ENCODE measurements around the gene GADL1. TPM values are rescaled to one million over a fixed set of nuclear protein-coding genes. Genes with fewer than 3 reads are reported as not detected.

GADL1 gene
- polyA plus RNA-seq, 2 of the 4 experiments (the other 2 are of a cell fraction), result not detected

DNA sequence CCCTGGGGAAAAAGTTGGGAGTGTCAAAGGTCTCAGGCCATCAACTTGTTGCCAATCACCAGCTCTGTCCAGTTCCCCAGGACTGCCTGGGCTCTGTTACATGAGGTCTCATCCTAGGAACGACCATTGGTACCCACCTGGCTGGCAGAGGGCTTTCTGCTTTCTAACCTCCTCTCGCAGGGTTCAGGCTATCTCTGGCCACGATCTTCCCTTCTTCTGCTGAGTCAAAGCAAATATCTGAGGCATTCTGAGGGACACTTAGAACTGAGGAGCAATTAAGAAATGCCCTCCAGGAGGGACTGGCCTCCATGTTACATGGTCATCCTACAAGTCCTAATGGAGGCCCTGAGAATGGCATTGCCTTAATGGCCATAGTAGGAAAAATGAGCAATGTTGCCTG, 210.7 kb downstream of the GADL1 start:
- peaks cover 60% of the 10 kb centered on the region for H3K4me1 ChIP-seq
- ATAC-seq (peak in 1 of 2 experiments; percentile 30; a peak in 1 of 6 replicates), FAIRE-seq (no peak), DNase-seq (ENCODE audit: low read depth in 1 of 2, low spot score in 1 of 2) (peak in 1 of 2 experiments; percentile 19)
- no peak overlapping the region for H3K4me3 ChIP-seq
- no peaks in the 10 kb centered on the region for H3K9me3 ChIP-seq
- peak overlapping the region; percentile 20; the same call in 1 of the 3 replicates for H3K4me2 ChIP-seq
- TF ChIP-seq FOSL2 (IDR thresholded peaks at IDR 0.05), result no peak
- no peak for TF ChIP-seq FOSL2 (CRISPR knock-in tag; IDR thresholded peaks at IDR 0.05)
- TF ChIP-seq GATA3 (IDR thresholded peaks at IDR 0.05; ENCODE audit: borderline replicate concordance), result peak; percentile 69; the same call in 1 of the 2 replicates
- no peak for TF ChIP-seq POLR2A (IDR thresholded peaks at IDR 0.05; ENCODE audit: low read length)
- no peak for TF ChIP-seq BHLHE40 (IDR thresholded peaks at IDR 0.05; ENCODE audit: low read depth, low read length)
- no peak for TF ChIP-seq POLR2AphosphoS2 (conservative IDR thresholded peaks at IDR 0.05; ENCODE audit: low read length)
- TF ChIP-seq RCOR1 (IDR thresholded peaks at IDR 0.05; ENCODE audit: low read depth, low read length), result no peak
- 49% methylated on average over 3 of the region's 3 CpGs for WGBS (ENCODE audit: missing lambda C conversion rate)
- CTCF ChIA-PET, result interaction anchor here (0.6 kb wide), 1 partner anchor 544 kb away, joined by 3 read pairs; no protein-coding TSS in a partner anchor
- peak overlapping the region in 1 of 2 experiments; percentile 48; a peak in 1 of 6 replicates for H3K27ac ChIP-seq
- POLR2A ChIA-PET, result no interaction called here

DNA sequence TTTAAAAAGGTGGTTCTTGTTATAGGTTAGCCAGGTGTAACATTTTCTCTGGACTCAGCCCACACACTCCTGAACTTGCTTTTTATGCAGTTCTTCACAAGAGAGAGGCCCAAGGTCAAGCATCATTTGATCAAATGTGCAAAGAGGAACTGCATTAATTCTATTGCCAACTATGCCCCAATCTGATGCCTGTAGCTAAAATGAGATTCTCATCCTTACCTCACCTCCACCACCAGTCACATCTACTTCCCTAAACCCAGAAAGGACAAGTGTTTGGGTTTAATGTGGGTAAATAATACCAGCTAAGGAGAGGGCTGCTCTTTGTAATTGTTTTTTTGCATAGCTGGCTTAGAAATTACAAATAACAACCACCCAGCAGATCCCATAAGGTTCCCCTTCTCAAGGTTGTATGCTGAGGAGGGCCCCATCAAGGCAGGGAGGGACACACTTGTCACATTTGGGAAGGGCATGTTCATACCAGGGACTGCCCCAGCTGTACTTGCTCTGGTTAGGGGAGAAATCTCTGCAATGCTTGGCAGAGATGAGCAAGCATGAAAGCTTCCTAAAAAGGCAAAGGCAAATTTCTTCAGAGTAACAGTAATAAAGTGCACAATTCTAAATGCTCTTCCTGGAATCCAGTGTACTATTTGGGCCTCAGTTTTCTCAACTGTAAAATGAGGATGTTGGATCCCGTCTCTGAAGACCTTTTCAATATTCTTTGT, 211.9 kb downstream of the GADL1 start:
- Histone ChIP-seq H3K4me3 (no peak overlapping the region), H3K4me2 (no peak overlapping the region), H3K27ac (peak overlapping the region in 1 of 2 experiments; percentile 4; a peak in 1 of 6 replicates), H3K9me3 (no peaks in the 10 kb centered on the region), H3K4me1 (peaks cover 48% of the 10 kb centered on the region)
- CTCF ChIA-PET, result interaction anchor here (1.3 kb wide), 1 partner anchor 293 kb away, joined by 3 read pairs; no protein-coding TSS in a partner anchor
- POLR2A ChIA-PET, result no interaction called here
- no peak for ATAC-seq
- no peak for DNase-seq (ENCODE audit: low read depth in 1 of 2, low spot score in 1 of 2)
- TF ChIP-seq MYC (IDR thresholded peaks at IDR 0.05; ENCODE audit: borderline replicate concordance, low read length), result no peak
- TF ChIP-seq GATA3 (IDR thresholded peaks at IDR 0.05; ENCODE audit: borderline replicate concordance), result no peak
- no peak for TF ChIP-seq ESRRA (IDR thresholded peaks at IDR 0.05; ENCODE audit: borderline replicate concordance, low read length)
- TF ChIP-seq POLR2AphosphoS2 (conservative IDR thresholded peaks at IDR 0.05; ENCODE audit: low read length), result no peak
- TF ChIP-seq BHLHE40 (IDR thresholded peaks at IDR 0.05; ENCODE audit: low read depth, low read length), result no peak
- no peak for TF ChIP-seq ZFP36 (IDR thresholded peaks at IDR 0.05; ENCODE audit: borderline replicate concordance, partially characterized antibody)
- no peak for TF ChIP-seq POLR2A (IDR thresholded peaks at IDR 0.05; ENCODE audit: low read length)
- no peak for TF ChIP-seq EHF (CRISPR knock-in tag; IDR thresholded peaks at IDR 0.05)
- no peak for TF ChIP-seq NPAS2 (CRISPR knock-in tag; IDR thresholded peaks at IDR 0.05; ENCODE audit: borderline replicate concordance)
- TF ChIP-seq MAFK (IDR thresholded peaks at IDR 0.05; ENCODE audit: partially characterized antibody), result no peak
- TF ChIP-seq HOXB13 (CRISPR knock-in tag; IDR thresholded peaks at IDR 0.05; ENCODE audit: low read depth), result no peak
- TF ChIP-seq KDM5A (IDR thresholded peaks at IDR 0.05), result no peak
- no peak for FAIRE-seq
- WGBS (ENCODE audit: missing lambda C conversion rate), result 81% methylated on average over 1 of the region's 1 CpG

DNA sequence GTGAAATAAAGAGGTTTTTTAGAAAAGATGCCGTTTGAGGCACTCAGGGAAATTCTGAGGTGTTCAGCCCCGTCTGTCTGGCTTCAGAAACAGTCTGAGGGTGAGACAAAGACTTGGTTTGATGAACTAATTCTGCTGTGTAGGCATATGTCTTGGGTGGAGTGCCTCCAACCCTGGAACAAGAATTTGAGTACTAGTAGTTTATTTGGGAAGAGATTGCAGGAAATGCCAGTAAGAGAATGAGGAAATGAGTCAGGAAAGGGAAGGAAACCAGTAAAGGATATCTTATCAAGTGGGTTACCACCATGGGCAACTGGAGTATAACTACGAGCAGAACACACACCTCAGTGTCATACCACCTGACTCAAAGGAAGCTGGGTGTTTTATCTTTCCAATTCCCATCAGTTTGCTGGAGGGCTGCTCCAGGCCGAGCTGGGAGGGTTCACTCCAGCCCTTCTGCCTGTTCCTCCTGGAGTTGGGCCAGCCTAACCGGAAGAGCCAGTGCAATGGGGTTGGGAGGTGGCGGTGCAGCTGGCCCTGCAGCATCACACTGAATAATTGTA, 212.7 kb downstream of the GADL1 start:
- ChIA-PET POLR2A (no interaction called here), CTCF (interaction anchor here (0.8 kb wide), 1 partner anchor 12 kb away, joined by 3 read pairs; no protein-coding TSS in a partner anchor)
- TF ChIP-seq NPAS2 (CRISPR knock-in tag; IDR thresholded peaks at IDR 0.05; ENCODE audit: borderline replicate concordance) (no peak), RARB (CRISPR knock-in tag; IDR thresholded peaks at IDR 0.05) (no peak), MAFK (IDR thresholded peaks at IDR 0.05; ENCODE audit: partially characterized antibody) (peak; percentile 51)
- ATAC-seq (peak in 1 of 2 experiments; percentile 24; a peak in 2 of 6 replicates), DNase-seq (ENCODE audit: low read depth in 1 of 2, low spot score in 1 of 2) (no peak), FAIRE-seq (no peak)
- 78% methylated on average over 6 of the region's 6 CpGs for WGBS (ENCODE audit: missing lambda C conversion rate)
- Histone ChIP-seq H3K4me2 (no peak overlapping the region), H3K4me3 (no peak overlapping the region), H3K4me1 (peaks cover 40% of the 10 kb centered on the region), H3K9me3 (no peaks in the 10 kb centered on the region), H3K27ac (peak overlapping the region in 1 of 2 experiments; percentile 51; a peak in 2 of 6 replicates)

DNA sequence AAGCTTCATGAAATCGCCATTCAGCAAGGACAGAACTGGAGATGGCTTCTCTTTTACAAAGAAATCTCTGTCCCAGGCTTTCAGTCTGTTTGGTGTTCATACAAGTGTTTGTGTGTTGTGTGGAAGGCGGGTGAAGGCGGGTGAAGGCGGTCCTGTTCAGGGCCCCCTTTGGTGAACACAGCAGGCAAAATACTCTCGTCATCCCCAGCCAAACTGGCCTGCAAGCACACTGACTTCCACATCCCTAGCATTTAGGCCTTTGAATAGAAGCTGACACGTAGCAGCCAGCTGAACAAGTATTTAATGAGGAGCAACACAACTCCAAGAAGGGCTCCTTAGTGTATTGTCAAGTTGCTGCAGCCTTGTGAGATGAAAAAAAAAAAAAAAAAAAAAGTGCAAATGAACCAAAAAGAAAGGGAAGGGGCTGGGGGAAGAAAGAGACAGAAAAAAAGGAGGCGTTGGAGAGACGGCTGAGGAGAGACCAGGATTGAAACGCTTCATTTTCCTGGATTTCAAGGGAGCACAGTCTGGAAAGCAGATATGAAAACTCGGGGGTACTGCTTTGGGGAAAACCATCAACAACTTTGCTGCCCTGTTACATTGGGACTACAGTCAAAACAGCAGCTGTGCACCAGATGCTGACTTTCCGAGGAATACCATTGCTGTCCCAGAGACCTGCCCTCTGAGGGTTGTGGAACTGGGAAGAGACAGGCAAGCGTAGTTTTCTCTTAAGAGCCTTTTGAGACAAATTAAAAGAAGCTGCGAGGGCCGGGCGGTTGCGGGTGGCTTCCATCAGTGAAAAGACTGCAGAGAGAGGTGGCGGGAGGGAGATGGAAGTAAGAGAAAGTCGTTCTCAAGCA, 213.4 kb downstream of the GADL1 start:
- FAIRE-seq (no peak), DNase-seq (ENCODE audit: low read depth in 1 of 2, low spot score in 1 of 2) (no peak), ATAC-seq (no peak)
- Histone ChIP-seq H3K4me3 (no peak overlapping the region), H3K27ac (0 out of 6 replicates have a peak overlapping the region, but pooled peaks of 1 of the 2 experiments have one; percentile 11), H3K4me2 (no peak overlapping the region), H3K4me1 (peaks cover 40% of the 10 kb centered on the region), H3K9me3 (no peaks in the 10 kb centered on the region)
- WGBS (ENCODE audit: missing lambda C conversion rate), result 91% methylated on average over 18 of the region's 18 CpGs
- CTCF ChIA-PET, result interaction anchor here (0.8 kb wide), 1 partner anchor 13 kb away, joined by 3 read pairs; no protein-coding TSS in a partner anchor
- POLR2A ChIA-PET, result interaction anchor here (0.7 kb wide), 1 partner anchor 851 kb away, joined by 3 read pairs; the partner anchor contains the start of gene STT3B
- TF ChIP-seq RNF2 (IDR thresholded peaks at IDR 0.05; ENCODE audit: borderline replicate concordance, low read depth) (no peak), PHF8 (IDR thresholded peaks at IDR 0.05; ENCODE audit: borderline replicate concordance, low read depth) (no peak), HOXB5 (CRISPR knock-in tag; IDR thresholded peaks at IDR 0.05) (no peak), JUN (IDR thresholded peaks at IDR 0.05) (no peak), RAD21 (conservative IDR thresholded peaks at IDR 0.05 in 1 of 2, IDR thresholded peaks at IDR 0.05 in 1 of 2) (no peak)
- TF ChIP-seq, protein P1, sequence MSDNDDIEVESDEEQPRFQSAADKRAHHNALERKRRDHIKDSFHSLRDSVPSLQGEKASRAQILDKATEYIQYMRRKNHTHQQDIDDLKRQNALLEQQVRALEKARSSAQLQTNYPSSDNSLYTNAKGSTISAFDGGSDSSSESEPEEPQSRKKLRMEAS (IDR thresholded peaks at IDR 0.05), result no peak
- TF ChIP-seq, protein P2, sequence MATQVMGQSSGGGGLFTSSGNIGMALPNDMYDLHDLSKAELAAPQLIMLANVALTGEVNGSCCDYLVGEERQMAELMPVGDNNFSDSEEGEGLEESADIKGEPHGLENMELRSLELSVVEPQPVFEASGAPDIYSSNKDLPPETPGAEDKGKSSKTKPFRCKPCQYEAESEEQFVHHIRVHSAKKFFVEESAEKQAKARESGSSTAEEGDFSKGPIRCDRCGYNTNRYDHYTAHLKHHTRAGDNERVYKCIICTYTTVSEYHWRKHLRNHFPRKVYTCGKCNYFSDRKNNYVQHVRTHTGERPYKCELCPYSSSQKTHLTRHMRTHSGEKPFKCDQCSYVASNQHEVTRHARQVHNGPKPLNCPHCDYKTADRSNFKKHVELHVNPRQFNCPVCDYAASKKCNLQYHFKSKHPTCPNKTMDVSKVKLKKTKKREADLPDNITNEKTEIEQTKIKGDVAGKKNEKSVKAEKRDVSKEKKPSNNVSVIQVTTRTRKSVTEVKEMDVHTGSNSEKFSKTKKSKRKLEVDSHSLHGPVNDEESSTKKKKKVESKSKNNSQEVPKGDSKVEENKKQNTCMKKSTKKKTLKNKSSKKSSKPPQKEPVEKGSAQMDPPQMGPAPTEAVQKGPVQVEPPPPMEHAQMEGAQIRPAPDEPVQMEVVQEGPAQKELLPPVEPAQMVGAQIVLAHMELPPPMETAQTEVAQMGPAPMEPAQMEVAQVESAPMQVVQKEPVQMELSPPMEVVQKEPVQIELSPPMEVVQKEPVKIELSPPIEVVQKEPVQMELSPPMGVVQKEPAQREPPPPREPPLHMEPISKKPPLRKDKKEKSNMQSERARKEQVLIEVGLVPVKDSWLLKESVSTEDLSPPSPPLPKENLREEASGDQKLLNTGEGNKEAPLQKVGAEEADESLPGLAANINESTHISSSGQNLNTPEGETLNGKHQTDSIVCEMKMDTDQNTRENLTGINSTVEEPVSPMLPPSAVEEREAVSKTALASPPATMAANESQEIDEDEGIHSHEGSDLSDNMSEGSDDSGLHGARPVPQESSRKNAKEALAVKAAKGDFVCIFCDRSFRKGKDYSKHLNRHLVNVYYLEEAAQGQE (IDR thresholded peaks at IDR 0.05), result no peak

Measured in A549 (cell line).